IPS-18c (cell line): ENCODE data around the gene PJA2.

ENCODE experiments used
- H3K4me3 ChIP-seq: 2 replicates; pipeline ENCODE4 v1.7.0; 2013; ENCODE audit warnings: low read depth, mild to moderate bottlenecking, low read length, moderate library complexity; ENCODE audit not compliant: insufficient read depth
- H3K9me3 ChIP-seq: one replicate; pipeline ENCODE4 v1.6.1; 2013; ENCODE audit warnings: mild to moderate bottlenecking, low read length, moderate library complexity; ENCODE audit not compliant: control insufficient read depth, insufficient read depth

PJA2 gene

DNA sequence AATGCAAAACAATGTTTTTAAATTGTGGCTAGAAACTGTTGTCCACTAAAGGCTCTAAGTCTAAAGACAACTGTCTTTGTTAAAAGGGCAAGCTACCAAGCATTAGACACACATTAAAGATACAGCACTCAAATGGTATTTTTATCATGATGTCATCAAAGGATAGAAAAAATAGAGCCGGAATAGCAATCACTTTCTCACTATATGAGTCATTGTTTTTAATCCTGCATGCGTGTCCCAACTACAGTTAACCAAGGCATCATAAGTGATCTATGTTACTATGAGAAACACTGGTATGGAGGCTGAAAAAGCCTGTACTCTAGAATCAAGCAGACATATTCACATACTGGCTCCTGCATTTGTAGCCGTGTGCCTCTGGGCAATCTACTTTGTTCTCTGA, 1.9 kb upstream of the PJA2 start:
- Histone ChIP-seq H3K4me3 (no peak overlapping the region), H3K9me3 (no peaks in the 10 kb centered on the region)

DNA sequence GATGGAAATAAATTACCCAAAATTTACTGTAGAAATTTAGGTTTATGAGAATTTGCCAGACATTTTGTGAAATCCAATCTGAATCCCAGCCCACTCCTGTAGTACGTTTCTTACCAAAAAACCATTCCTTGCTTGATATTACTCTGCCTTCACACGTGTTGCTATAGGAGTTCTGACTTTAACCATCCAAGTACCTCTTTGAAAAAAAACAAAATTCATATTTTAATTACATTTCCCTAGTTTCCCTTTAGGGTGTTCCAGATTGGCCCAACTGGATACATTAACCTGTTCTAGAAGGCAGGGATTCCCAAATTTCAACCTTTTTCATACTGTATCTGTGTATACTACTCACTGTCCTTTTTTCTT, 1.4 kb upstream of the PJA2 start:
- Histone ChIP-seq H3K4me3 (peak overlapping the region; percentile 74), H3K9me3 (no peaks in the 10 kb centered on the region)

DNA sequence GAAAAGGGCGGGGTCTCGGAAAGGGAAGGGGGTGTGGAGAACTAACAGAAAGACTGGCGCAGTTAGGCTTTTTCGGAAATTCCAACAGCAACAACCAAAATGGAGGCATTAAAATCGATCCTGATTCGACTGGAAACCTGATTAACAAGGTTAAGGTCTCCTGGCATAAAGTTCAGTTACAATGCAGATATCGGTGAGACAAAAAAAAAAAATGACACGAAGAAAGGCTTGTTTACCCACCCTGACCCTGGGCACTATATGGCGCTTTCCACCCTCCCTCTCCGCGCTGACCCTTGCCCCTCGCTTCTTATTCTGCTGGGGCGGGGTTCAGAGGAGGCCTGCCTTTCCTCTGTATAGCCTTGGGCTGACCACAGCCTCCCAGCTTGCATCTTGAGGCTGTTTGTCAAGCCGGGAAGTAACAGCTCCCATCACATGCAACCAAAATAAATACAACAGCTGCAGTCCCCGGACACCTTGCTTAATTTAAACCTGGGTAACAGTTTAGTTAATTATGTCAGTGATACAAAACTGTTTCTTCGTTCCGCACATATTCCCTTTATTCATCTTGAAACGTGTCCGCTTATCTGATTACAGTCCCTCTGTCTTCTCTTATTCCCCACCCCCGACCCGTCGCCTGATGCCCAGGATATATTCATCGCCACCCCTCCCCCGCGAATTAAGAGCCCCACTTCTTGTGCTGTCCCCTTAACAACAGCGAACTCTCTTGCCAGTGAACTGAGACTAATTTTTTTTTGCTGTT, 795 bp upstream of the PJA2 start:
- Histone ChIP-seq H3K9me3 (no peaks in the 10 kb centered on the region), H3K4me3 (peak overlapping the region; percentile 74)

DNA sequence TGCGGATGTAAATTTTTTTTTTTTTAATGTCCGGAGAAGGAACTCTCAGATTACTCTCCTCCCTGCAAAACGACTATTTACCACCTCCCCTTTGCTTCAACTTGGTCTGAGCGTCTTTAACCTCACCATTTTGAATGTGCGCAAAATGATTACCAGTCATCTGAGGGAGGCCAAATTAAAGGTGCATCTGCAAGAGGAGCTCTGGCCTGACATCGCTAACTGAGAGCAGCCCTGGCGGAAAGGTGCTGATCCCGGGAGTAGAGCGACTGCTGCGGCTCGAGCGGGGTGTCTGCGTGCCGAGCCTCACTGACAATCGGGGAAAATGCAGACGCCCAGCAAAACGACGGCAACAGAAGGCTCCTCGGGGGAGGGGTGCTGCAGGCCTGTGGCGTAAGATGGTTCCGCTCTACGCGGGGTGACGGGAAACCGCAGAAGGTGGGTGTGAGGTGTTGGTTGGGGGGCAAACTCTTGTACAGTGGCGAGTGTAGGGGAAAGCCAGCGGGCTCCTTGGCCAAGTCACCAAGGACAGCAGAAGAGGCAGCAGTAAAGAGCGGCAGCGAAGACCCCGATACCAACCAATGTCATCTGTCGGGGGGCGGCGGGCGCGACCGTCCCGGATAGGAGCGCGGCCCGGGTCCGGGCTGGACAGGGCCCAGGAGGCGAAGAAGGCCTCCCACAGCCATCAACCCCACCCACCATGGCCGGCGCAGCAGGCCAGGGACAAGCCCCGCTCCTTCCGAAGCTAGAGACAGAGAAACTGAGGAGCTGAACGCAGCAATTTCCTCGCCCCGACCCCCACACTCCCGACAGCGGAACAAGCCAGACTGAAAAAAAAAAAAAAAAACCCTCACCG, 557 bp downstream of the PJA2 start:
- peak overlapping the region; percentile 91 for H3K4me3 ChIP-seq
- H3K9me3 ChIP-seq, result no peaks in the 10 kb centered on the region

DNA sequence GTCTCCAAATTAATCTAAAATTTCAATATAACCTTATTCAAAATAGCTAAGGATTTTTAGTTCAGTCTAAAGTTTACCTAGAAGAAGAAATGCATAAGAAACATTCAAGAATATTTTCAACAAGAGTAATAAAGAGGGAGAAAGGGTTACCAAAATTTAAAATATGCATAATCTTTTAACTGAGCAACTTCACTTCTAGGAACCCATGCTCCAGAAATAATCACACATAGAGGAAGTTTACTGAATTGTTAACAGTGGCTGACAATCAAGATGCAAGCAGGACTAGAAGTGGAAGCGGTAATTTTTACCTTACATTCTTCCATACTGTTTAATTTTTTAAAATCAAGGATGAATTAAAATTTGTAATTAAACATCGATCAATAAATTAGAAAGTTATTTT, 1.9 kb downstream of the PJA2 start:
- H3K9me3 ChIP-seq, result no peaks in the 10 kb centered on the region
- H3K4me3 ChIP-seq, result no peak overlapping the region

DNA sequence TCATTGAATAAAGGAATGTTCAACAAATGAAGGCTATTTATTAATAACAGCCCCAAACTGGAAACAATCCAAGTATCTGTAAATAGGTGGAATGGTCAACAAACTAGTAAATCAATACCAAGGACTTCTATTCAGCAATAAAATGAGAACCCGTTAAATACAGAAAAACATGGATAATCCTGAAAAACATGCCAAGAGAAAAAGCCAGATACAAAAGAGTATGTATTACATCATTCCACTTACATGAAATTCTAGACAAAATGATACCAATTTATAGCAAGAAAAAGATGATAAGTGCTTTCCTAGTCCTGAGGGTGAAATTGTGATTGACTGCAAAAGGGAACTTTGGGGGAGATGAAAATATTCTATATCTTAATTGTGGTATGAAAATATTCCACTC, 3.1 kb downstream of the PJA2 start:
- Histone ChIP-seq H3K4me3 (no peak overlapping the region), H3K9me3 (no peaks in the 10 kb centered on the region)

DNA sequence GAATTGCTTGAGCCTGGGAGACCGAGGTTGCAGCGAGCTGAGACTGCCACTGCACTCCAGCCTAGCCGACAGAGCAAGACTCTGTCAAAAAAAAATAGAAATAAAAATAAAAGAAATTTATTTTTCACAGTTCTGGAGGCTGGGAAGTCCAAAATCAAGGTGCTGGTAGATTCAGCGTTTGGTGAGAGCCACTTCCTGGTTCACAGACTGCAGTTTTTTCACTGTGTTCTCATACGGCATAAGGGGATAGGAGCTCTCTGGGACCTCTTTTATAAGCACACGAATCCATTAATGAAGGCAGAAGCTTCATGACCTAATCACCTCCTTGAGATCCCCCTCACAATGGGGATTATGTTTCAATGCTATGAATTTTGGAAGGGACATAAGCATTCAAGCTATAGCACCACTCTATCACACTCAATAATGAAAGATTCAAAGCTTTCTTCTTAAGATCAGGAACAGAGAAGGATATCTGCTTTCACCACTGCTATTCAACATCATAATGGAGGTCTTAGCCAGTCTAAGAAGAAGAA, 5.3 kb downstream of the PJA2 start:
- Histone ChIP-seq H3K4me3 (no peak overlapping the region), H3K9me3 (peaks cover 2% of the 10 kb centered on the region)

DNA sequence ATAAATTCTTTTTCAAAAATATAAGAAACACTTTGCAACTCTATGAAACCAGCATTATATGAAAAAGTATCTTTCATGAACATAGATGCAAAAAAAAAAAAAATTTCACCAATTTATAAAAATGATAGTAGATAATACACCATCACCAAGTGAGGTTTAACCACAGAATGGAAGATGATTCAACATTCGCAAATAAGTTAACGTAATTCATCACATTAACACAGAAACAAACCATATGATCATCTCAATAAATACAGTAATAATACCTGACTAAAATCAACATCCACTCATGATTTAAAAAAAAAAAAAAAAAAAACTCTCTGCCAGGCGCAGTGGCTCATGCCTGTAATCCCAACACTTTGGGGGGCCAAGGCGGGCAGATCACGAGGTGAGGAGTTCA, 6.3 kb downstream of the PJA2 start:
- peaks cover 2% of the 10 kb centered on the region for H3K9me3 ChIP-seq

DNA sequence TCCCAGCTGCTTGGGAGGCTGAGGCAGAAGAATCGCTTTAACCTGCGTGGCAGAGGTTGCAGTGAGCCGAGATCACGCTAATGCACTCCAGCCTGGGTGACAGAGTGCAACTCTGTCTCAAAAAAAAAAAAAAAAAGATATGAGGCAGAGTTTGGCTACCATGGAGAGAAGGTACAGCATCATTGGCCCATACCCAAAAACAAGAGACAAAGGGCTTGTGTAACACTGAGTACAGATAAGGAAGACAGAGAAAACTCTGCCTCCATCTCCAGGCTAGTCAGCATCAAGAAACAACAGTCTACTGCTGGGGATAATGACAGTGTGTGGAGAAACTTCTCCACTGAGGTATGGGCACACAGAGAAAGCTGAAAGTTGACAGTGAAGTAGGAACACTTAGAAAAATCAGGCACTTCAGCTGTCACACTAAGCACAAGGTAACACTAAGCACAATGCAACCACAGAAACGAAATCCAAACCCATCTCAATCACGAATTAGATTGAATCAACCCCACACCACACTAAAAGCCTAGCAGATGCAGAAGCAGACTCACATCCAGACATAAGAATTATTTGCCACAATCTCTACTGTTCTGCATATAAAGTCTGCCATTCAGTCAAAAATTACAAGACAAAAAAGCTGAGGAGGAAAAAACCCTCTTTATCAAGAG, 10.5 kb downstream of the PJA2 start:
- H3K9me3 ChIP-seq, result peaks cover 2% of the 10 kb centered on the region
- no peak overlapping the region for H3K4me3 ChIP-seq

More for the DNA sequence above, 6.3 kb downstream of the PJA2 start:
- H3K4me3 ChIP-seq, result no peak overlapping the region

DNA sequence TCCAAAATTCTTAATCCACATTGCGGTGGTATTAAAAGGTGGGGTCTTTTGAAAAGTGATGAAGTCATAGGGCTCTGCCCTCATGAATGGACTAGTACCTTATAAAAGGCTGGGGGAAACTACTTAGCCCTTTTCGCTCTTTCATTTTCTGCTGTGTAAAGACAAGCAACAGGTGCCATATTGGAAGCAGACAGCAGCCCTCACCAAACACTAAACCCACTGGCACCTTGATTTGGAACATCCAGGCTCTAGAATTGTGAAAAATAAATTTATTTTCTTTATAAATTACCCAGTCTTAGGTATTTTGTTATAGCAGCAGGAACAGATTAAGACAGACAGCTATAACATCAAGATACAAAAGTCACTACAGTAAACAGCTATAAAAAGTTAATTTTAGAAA, 12.8 kb downstream of the PJA2 start:
- Histone ChIP-seq H3K9me3 (peaks cover 2% of the 10 kb centered on the region), H3K4me3 (no peak overlapping the region)

DNA sequence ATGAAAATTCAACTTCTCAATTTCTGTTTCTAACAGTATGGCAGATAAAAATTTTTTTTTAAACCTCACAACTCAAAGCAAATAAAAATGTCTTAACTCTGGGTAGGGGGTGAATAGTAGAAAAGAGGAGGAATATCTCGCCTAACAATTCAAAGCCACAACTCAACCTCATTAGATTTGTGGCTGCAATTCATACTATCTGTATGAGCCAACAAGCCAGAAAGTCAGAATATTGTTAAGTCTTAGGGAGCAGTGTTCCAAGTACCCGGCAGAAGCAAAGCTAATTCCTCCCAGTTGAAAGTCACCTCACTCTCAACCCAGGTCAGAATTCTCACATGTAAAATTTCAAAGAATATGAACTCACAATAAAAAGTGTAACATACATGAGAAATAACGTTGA, 15.0 kb downstream of the PJA2 start:
- H3K4me3 ChIP-seq, result no peak overlapping the region
- H3K9me3 ChIP-seq, result peaks cover under 1% of the 10 kb centered on the region

DNA sequence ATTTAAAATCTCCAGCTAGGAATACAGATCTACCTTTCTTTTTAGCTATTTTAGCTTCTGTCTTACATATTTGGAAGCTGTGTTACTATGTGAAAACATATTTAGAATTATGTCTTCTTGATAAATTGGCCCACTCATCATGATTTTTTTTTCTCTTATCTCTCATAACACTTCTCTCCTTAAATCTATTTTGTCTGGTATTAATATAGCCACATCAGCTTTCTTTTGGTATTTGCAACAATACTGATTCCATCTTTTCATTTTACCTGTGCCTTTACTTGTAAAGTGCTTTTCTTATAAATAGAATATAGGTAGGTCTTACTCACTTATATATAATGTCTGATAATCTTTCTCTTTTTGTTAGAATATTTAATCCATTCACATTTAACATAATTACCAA, 19.6 kb downstream of the PJA2 start:
- Histone ChIP-seq H3K4me3 (no peak overlapping the region), H3K9me3 (no peaks in the 10 kb centered on the region)

DNA sequence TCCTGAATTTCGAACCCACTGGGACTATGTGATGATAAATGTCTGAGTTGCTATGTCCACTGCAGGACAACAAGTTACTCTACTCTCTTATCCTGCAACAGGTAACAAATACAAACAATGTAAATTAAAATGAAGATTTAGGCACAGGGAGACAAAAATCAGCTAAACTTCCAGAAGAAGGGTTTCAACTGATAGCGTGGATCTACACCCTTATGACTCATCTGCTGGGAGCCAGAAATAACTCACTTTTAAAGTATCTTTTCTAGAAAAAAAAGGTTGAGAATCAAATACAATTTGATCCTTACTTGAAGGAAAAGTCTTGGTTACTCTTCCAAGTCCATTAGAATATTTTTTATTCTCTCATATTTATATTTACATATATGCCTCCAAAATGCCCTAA, 21.4 kb downstream of the PJA2 start:
- Histone ChIP-seq H3K4me3 (no peak overlapping the region), H3K9me3 (peaks cover 2% of the 10 kb centered on the region)

DNA sequence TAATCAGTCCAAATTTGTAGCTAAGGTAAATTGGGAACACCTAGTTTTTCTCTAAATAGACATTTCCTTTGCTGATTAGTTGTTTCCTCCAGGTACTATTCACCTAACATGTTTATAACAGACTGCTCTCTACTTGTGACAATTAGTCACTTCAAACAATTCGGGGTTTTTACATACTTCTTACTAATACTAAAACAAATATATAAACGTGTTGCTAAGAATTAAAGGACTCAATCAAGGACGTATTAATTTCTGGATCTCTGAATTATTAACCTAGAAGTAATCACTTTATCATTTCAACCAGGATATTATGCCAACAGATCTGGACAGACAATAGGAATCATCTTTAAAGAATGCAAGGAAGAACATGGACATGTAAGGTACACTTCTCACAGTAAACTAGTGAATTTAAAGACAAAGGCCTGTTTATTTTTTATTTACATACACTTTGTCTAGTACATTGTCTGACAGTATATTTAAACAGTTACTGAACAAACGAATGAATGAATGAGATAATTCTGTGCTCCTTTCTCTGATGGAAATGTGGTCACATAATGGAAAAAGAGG, 22.3 kb downstream of the PJA2 start:
- peaks cover 2% of the 10 kb centered on the region for H3K9me3 ChIP-seq
- no peak overlapping the region for H3K4me3 ChIP-seq

DNA sequence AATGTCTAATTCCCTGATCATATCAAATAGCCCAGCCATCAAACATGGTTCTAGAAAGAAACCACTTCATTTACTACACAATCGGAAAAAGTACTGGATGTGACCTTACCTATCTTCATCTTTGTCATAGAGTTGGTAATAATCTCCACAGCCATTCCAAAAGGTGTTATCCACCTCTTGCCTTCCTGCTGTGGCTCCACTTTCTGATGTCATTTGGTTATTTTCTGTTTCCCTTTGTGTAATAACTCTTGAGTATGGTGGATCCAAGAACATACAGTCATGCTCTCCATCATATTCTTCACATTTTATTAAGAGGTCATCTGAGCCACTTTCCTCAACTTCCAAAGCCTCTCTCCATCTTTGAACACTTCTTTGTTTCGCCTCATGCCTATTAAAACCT, 31.7 kb downstream of the PJA2 start:
- Histone ChIP-seq H3K4me3 (no peak overlapping the region), H3K9me3 (no peaks in the 10 kb centered on the region)

DNA sequence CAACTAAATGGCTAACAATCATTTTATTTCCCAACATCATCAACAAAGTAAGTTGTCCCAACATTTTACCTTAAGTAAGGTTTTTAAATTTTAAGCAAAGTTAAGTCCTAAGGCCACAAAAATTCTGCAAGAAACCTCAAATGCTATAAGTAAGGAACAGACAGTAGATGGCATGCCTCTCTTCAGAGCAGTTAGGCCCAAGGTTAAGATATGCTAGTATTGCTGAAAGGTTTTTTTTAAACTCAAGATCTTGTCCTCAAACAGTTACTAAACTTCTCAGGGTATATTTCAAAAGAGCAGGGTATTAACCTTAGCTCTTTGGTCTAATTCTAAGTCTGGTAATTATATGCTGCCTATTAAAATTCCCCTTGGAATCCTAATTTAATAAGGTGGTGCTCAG, 35.1 kb downstream of the PJA2 start:
- Histone ChIP-seq H3K9me3 (no peaks in the 10 kb centered on the region), H3K4me3 (no peak overlapping the region)

DNA sequence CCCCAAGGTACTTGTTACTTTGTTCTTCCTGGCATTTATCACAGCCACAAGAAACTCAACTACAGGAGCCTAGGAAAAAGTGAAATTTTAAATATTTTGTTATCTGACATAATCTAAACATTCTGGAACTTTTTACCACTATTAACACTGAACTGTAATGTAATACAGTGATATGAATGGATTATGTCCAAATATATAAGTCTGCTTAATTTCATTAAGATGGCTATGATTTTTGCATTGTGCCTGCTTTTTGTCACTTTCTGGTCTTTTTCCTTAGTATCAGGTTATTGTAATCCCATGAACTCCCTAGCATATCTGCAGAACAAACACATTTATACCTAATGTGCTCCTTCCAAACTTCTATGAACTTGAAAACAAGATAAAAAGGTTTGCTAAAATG, 35.8 kb downstream of the PJA2 start:
- Histone ChIP-seq H3K9me3 (no peaks in the 10 kb centered on the region), H3K4me3 (no peak overlapping the region)
